Lung (tissue), 12 donors: ENCODE measurements around the gene SCAMP5. TPM values are rescaled to one million over a fixed set of nuclear protein-coding genes. Genes with fewer than 3 reads are reported as not detected.

ENCODE experiments used
- ATAC-seq: fragments of 200-7000 bp; cut with Tn5 transposase; one replicate; pipeline ENCODE4 v1.9.1; 2020; ENCODE audit warnings: moderate number of reproducible peaks; ENCODE audit not compliant: insufficient read depth, low FRiP score
- DNase-seq, 3 donors: peaks; one replicate each; pipeline ENCODE4 v3.0.0-alpha.2; 2013 to 2017
- H3K27ac ChIP-seq, 2 donors: one replicate each; pipeline ENCODE4 v1.5.1; 2013; ENCODE audit warnings: mild to moderate bottlenecking in 2 of 2, moderate library complexity in 2 of 2, control low read depth in 1 of 2, inconsistent platforms in 1 of 2, low read depth in 1 of 2, low read length in 1 of 2
- H3K27me3 ChIP-seq, 3 donors: one replicate each; pipeline ENCODE4 v1.5.1; 2013; ENCODE audit warnings: low read length in 2 of 3; ENCODE audit not compliant: control insufficient read depth in 3 of 3, insufficient read depth in 3 of 3
- H3K36me3 ChIP-seq, 4 donors: one replicate each; pipeline ENCODE4 v1.5.1; 2013; ENCODE audit warnings: low read length in 4 of 4, mild to moderate bottlenecking in 1 of 4, moderate library complexity in 1 of 4; ENCODE audit not compliant: control insufficient read depth in 4 of 4, insufficient read depth in 4 of 4
- H3K4me1 ChIP-seq, 5 donors: one replicate each; pipeline ENCODE4 v1.5.1; 2013; ENCODE audit warnings: low read length in 5 of 5, mild to moderate bottlenecking in 2 of 5, moderate library complexity in 1 of 5; ENCODE audit not compliant: control insufficient read depth in 5 of 5, insufficient read depth in 5 of 5
- H3K4me3 ChIP-seq: one replicate; pipeline ENCODE4 v1.5.1; 2013; ENCODE audit warnings: mild to moderate bottlenecking, control low read depth, moderate library complexity
- H3K9ac ChIP-seq, 2 donors: one replicate each; pipeline ENCODE4 v1.5.1; 2013; ENCODE audit warnings: low read length in 2 of 2, control low read depth in 1 of 2; ENCODE audit not compliant: insufficient read depth in 1 of 2
- H3K9me3 ChIP-seq, 4 donors: one replicate each; pipeline ENCODE4 v1.5.1; 2013; ENCODE audit warnings: low read length in 3 of 4, mild to moderate bottlenecking in 1 of 4, moderate library complexity in 1 of 4; ENCODE audit not compliant: control insufficient read depth in 4 of 4, insufficient read depth in 3 of 4
- CTCF ChIP-seq: IDR thresholded peaks from 2 replicates; pipeline ENCODE4 v1.5.1; 2012; ENCODE audit warnings: mild to moderate bottlenecking; ENCODE audit errors: control extremely low read depth, extremely low read depth
- WGBS, 2 donors: extraction: QIAGEN DNeasy Blood & Tissue Kit; methylation state at CpG; one replicate each; pipeline ENCODE4 v1.1.7; 2013; 5-methylcytosine and 5-hydroxymethylcytosine counted together
- polyA plus RNA-seq, 2 donors: library from polyadenylated mRNA; stranded (reverse); fragments of 200-250 nt; gene quantifications; one replicate each; pipeline ENCODE4 v1.2.1, GENCODE V29; 2013
- total RNA-seq, 2 donors: library from RNA; depleted of rRNA in 1 of 2; stranded (reverse); fragments of >200 nt in 1 of 2; gene quantifications; one replicate each; pipeline ENCODE4 v1.2.1, GENCODE V29; 2014 to 2021
- donor health status: control.
- donor health status: control.
- donor health status: Bipolar disorder and iron deficiency.
- donor health status: healthy.
- donor health status: DM: yes; HTN: yes; CAD: no.

The SCAMP5 gene
- total and polyA plus RNA-seq, 4 donors = 0.94 to 9.5 (median 4.3) TPM

DNA sequence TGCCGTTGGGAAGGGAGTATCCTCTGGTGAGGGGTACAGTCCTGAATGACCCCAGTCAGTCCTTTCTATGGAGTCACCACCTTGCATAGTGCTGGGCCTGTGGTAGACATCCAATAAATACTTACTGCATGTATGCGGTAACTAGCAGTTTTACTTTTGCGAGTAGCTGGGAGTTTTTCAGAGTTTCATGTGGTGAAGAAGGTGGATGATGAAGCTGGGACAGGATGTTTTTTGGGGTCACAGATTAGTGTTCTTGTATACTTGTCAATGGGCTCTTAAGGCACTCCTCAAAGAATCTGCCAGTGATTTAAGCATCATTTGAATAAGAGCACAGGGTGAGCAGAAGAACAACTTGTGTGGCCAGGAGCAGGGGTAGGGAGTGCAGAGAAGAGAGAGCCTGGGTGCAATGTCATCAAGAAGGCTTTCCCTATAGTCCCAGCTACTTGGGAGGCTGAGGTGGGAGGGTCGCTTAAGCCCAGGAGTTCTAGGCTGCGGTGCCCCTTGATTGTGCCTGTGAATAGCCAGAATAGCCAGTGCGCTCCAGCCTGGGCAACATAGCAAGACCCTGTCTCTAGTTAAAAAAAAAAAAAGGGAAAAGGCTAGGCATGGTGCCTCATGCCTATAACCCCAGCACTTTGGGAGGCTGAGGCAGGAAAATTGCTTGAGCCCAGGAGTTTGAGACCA is 50.1 kb downstream of the SCAMP5 start:
- Histone ChIP-seq H3K4me1 (peaks cover 40 to 77% (median 47%) of the 10 kb centered on the region in 5 donors), H3K9me3 (no peaks in the 10 kb centered on the region), H3K9ac (no peak overlapping the region), H3K36me3 (no peaks in the 10 kb centered on the region), H3K4me3 (no peak overlapping the region), H3K27me3 (no peaks in the 10 kb centered on the region), H3K27ac (peak overlapping the region in 1 of 2 donors; percentile 92)
- no peak for TF ChIP-seq CTCF
- 92 to 94% methylated on average over 6 of the region's 6 CpGs for WGBS, 2 donors
- ATAC-seq (no peak), DNase-seq (no peak)

DNA sequence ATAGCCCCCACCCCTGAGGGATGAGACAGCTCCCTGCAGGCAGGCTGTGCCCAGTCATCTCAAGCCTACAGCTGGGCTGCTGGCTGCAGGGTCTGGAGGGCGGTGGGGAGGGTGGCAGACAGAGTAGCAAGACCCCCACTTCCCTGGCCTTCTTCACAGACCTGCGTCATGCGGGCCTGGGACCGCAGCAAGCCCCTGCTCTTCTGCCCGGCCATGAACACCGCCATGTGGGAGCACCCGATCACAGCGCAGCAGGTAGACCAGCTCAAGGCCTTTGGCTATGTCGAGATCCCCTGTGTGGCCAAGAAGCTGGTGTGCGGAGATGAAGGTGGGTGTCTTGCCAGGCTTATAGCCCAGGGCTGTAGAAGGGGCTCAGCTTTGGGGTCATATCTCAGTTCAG is 53.0 kb downstream of the SCAMP5 start:
- no peak overlapping the region for H3K4me3 ChIP-seq
- no peaks in the 10 kb centered on the region for H3K36me3 ChIP-seq
- WGBS, 2 donors = 97 to 98% methylated on average over 10 of the region's 10 CpGs
- DNase-seq (no peak), ATAC-seq (no peak)
- peak overlapping the region; percentile 70 to 88 for H3K27ac ChIP-seq
- H3K9me3 ChIP-seq = no peaks in the 10 kb centered on the region
- no peaks in the 10 kb centered on the region for H3K27me3 ChIP-seq
- H3K9ac ChIP-seq = no peak overlapping the region
- H3K4me1 ChIP-seq = peaks cover 36 to 78% (median 45%) of the 10 kb centered on the region in 5 donors
- TF ChIP-seq CTCF = no peak

DNA sequence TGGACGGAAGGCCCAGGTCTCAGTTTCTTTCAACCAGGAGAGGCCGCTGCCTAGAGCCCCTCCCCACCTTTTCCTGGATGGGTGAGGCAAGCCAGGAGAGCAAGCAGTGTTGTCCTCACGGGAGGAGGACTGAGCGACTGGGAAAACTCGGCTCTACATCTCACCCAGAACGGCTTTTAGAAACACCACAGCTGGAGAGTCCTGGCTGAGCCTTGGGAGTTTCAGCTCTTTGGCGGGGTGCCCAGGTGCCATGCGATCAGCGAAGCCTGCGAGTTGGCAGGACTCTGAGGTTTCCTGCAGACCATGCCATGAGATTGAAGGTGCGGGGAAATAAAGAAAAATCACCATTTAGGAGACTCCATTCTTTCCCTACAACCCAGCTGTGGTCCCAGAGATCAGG is 54.0 kb downstream of the SCAMP5 start:
- no peak overlapping the region for H3K4me3 ChIP-seq
- H3K27me3 ChIP-seq = no peaks in the 10 kb centered on the region
- H3K36me3 ChIP-seq = no peaks in the 10 kb centered on the region
- ATAC-seq (no peak), DNase-seq (peak; percentile 85 to 87 (median 86))
- H3K27ac ChIP-seq = no peak overlapping the region
- peaks cover 31 to 69% (median 43%) of the 10 kb centered on the region in 5 donors for H3K4me1 ChIP-seq
- TF ChIP-seq CTCF = no peak
- WGBS, 2 donors = 41 to 43% methylated on average over 11 of the region's 11 CpGs
- no peak overlapping the region for H3K9ac ChIP-seq
- no peaks in the 10 kb centered on the region for H3K9me3 ChIP-seq

- no peak overlapping the region for H3K9ac ChIP-seq
- H3K4me3 ChIP-seq = no peak overlapping the region
- H3K36me3 ChIP-seq = no peaks in the 10 kb centered on the region
- H3K9me3 ChIP-seq = no peaks in the 10 kb centered on the region
- DNase-seq = no peak
- peaks cover 24 to 60% (median 34%) of the 10 kb centered on the region in 5 donors for H3K4me1 ChIP-seq
- H3K27me3 ChIP-seq = no peaks in the 10 kb centered on the region
- no peak overlapping the region for H3K27ac ChIP-seq
- no peak for TF ChIP-seq CTCF
- WGBS, 2 donors = 95 to 97% methylated on average over 2 of the region's 2 CpGs
- ATAC-seq = no peak
Observed at GRCh38 chr15:75050283-75050682, 54.9 kb downstream of the SCAMP5 start.
